Measurements from ENCODE around the gene SMAD1. TPM values are rescaled to one million over a fixed set of nuclear protein-coding genes. Genes with fewer than 3 reads are reported as not detected.
"Not testable (repeated sequence)": the region's sequence is repeated elsewhere in the genome, so short reads cannot be mapped to it uniquely, and the experiment has no call there.

SMAD1 gene
- total RNA-seq, 1 donor: 30.4 TPM

DNA sequence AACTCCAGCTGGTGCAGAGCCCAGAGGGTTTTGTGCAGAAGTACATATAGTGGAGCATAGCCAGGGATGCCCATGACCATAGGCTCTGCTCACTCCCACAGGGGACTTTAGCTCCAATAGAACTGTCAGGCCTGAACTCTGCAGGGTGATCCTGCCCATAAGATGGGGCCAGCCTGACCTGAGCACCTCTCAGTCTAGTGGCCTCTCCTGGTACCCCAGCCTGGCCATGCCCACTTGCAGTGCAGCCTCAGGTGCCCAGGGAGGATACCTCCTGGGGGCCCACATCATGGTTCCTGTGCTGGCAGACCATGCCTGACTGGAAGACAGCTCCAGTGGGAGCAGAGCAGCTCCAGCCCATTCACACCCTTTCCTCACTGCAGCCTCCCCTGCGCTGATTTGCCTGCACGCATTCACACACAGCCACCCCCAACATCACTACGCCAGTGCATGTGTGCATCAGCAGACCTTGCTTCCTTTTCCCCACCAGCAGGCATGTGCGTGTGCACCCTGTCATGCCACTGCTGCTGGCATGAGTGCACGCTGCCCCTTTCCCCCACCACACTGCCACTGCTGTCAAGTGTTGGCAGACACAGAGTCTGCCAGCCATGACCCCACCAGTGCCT is 84.5 kb downstream of the SMAD1 start:
- no peak for DNase-seq (ENCODE audit: insufficient read length, low spot score, missing footprints)
- Histone ChIP-seq H3K9me3 (ENCODE audit: low read depth, low read length) (no peaks in the 10 kb centered on the region), H3K79me2 (ENCODE audit: insufficient read depth, low read length) (no peaks in the 10 kb centered on the region), H3K4me3 (ENCODE audit: insufficient read depth, low read length) (no peak overlapping the region), H2AFZ (ENCODE audit: low read length) (no peak overlapping the region), H3K4me1 (ENCODE audit: insufficient read depth, low read length) (peaks cover 6% of the 10 kb centered on the region), H4K20me1 (ENCODE audit: insufficient read depth, low read length) (peaks cover 2% of the 10 kb centered on the region), H3K27ac (ENCODE audit: low read depth, low read length) (no peak overlapping the region), H3K36me3 (ENCODE audit: insufficient read depth, low read length) (no peaks in the 10 kb centered on the region), H3K4me2 (ENCODE audit: insufficient read depth, low read length) (no peak overlapping the region), H3K27me3 (ENCODE audit: insufficient read depth, low read length) (no peaks in the 10 kb centered on the region)
- TF ChIP-seq, protein P1, sequence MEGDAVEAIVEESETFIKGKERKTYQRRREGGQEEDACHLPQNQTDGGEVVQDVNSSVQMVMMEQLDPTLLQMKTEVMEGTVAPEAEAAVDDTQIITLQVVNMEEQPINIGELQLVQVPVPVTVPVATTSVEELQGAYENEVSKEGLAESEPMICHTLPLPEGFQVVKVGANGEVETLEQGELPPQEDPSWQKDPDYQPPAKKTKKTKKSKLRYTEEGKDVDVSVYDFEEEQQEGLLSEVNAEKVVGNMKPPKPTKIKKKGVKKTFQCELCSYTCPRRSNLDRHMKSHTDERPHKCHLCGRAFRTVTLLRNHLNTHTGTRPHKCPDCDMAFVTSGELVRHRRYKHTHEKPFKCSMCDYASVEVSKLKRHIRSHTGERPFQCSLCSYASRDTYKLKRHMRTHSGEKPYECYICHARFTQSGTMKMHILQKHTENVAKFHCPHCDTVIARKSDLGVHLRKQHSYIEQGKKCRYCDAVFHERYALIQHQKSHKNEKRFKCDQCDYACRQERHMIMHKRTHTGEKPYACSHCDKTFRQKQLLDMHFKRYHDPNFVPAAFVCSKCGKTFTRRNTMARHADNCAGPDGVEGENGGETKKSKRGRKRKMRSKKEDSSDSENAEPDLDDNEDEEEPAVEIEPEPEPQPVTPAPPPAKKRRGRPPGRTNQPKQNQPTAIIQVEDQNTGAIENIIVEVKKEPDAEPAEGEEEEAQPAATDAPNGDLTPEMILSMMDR (IDR thresholded peaks at IDR 0.05; ENCODE audit: extremely low read depth, low read depth, low read length): no peak

DNA sequence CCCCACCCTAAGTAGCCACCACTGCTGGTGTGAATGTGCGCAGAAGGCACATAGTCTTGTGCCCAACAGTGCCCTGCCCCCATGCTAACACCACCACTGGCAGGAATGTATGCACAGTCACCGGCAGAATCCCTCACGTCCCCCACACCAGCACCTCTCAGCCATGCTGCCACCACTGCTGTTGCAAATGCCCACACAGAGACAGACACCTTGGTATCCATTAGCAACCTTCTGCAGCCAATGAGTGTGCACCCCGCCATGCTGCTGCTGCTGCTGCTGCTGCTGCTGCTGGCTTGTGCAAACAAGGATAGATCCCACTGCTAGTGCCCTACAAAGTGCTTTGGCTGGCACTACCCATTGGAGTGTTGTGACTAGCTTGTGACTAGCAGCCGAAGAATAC is 85.1 kb downstream of the SMAD1 start:
- no peak overlapping the region for H3K27ac ChIP-seq (ENCODE audit: low read depth, low read length)
- H3K27me3 ChIP-seq (ENCODE audit: insufficient read depth, low read length): no peaks in the 10 kb centered on the region
- H2AFZ ChIP-seq (ENCODE audit: low read length): no peak overlapping the region
- H4K20me1 ChIP-seq (ENCODE audit: insufficient read depth, low read length): peaks cover 2% of the 10 kb centered on the region
- H3K36me3 ChIP-seq (ENCODE audit: insufficient read depth, low read length): no peaks in the 10 kb centered on the region
- H3K9me3 ChIP-seq (ENCODE audit: low read depth, low read length): no peaks in the 10 kb centered on the region
- no peak overlapping the region for H3K4me3 ChIP-seq (ENCODE audit: insufficient read depth, low read length)
- H3K4me2 ChIP-seq (ENCODE audit: insufficient read depth, low read length): no peak overlapping the region
- H3K79me2 ChIP-seq (ENCODE audit: insufficient read depth, low read length): no peaks in the 10 kb centered on the region
- TF ChIP-seq, protein P1 (IDR thresholded peaks at IDR 0.05; ENCODE audit: extremely low read depth, low read depth, low read length): no peak
- DNase-seq (ENCODE audit: insufficient read length, low spot score, missing footprints): no peak
- peaks cover 6% of the 10 kb centered on the region for H3K4me1 ChIP-seq (ENCODE audit: insufficient read depth, low read length)

DNA sequence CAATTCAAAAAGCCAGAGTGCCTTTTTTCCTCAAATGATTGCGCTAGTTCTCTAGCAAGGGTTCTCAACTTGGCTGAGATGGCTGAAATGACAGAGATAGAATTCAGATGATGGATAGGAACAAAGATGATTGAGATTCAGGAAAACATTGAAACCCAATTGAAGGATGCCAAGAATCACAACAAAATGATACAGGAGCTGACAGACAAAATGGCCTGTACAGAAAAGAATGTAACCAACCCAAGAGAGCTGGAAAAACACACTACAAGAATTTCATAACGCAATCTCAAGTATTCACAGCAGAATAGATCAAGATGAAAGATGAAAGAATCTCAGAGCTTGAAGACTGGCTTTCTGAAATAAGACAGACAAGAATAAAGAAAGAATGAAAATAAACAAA is 85.9 kb downstream of the SMAD1 start:
- Histone ChIP-seq H3K36me3 (ENCODE audit: insufficient read depth, low read length) (no peaks in the 10 kb centered on the region), H2AFZ (ENCODE audit: low read length) (no peak overlapping the region), H3K4me1 (ENCODE audit: insufficient read depth, low read length) (peaks cover 6% of the 10 kb centered on the region), H3K27me3 (ENCODE audit: insufficient read depth, low read length) (no peaks in the 10 kb centered on the region), H3K4me2 (ENCODE audit: insufficient read depth, low read length) (no peak overlapping the region), H3K79me2 (ENCODE audit: insufficient read depth, low read length) (no peaks in the 10 kb centered on the region), H3K4me3 (ENCODE audit: insufficient read depth, low read length) (no peak overlapping the region), H3K27ac (ENCODE audit: low read depth, low read length) (no peak overlapping the region), H3K9me3 (ENCODE audit: low read depth, low read length) (no peaks in the 10 kb centered on the region), H4K20me1 (ENCODE audit: insufficient read depth, low read length) (peaks cover 2% of the 10 kb centered on the region)
- TF ChIP-seq, protein P1 (IDR thresholded peaks at IDR 0.05; ENCODE audit: extremely low read depth, low read depth, low read length): no peak
- no peak for DNase-seq (ENCODE audit: insufficient read length, low spot score, missing footprints)

DNA sequence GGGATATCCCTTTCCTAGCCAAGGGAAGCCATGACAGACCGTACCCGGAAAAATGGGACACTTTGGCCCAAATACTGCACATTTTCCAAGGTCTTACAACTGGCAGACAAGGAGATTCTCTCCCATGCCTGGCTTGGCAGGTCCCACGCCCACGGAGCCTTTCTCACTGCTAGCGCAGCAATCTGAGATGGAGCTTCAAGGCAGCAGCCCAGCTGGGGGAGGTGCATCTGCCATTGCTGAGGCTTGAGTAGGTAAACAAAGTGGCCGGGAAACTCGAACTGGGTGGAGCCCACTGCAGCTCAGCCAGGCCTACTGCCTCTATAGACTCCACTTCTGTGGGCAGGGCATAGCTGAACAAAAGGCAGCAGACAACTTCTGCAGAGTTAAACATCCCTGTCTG is 92.9 kb downstream of the SMAD1 start:
- not testable (repeated sequence) for H3K27ac ChIP-seq (ENCODE audit: low read depth, low read length); H3K4me1 ChIP-seq (ENCODE audit: insufficient read depth, low read length); H3K27me3 ChIP-seq (ENCODE audit: insufficient read depth, low read length); H2AFZ ChIP-seq (ENCODE audit: low read length); H4K20me1 ChIP-seq (ENCODE audit: insufficient read depth, low read length); H3K4me2 ChIP-seq (ENCODE audit: insufficient read depth, low read length); H3K9me3 ChIP-seq (ENCODE audit: low read depth, low read length); H3K79me2 ChIP-seq (ENCODE audit: insufficient read depth, low read length); H3K36me3 ChIP-seq (ENCODE audit: insufficient read depth, low read length); DNase-seq (ENCODE audit: insufficient read length, low spot score, missing footprints); H3K4me3 ChIP-seq (ENCODE audit: insufficient read depth, low read length)

All from osteoblast (primary cell).